ENCODE results near the gene AMFR. TPM values are rescaled to one million over a fixed set of nuclear protein-coding genes. Genes with fewer than 3 reads are reported as not detected.

AMFR gene
- total RNA-seq, 6 experiments from 2014 or later = 92.2 to 189 (median 137) TPM

- H3K36me3 ChIP-seq = peaks cover 0 to under 1% (median 0%) of the 10 kb centered on the region in 4 donors
- ATAC-seq = no peak
- no peaks in the 10 kb centered on the region for H3K27me3 ChIP-seq
- DNase-seq = no peak
- intact Hi-C loops (cut with DNase I) = no loop called here
- H3K4me1 ChIP-seq = peaks cover 0 to 15% (median 5%) of the 10 kb centered on the region in 4 donors
- H3K4me3 ChIP-seq = no peak overlapping the region
- TF ChIP-seq POLR2A (IDR thresholded peaks at IDR 0.05) (no peak), CTCF (IDR thresholded peaks at IDR 0.05) (no peak)
- no peak overlapping the region for H3K27ac ChIP-seq
- no CpG with 5 or more reads among the region's 9 CpGs for WGBS (ENCODE audit: insufficient coverage, low coverage, low lambda C conversion rate, missing lambda C conversion rate)
- H3K9me3 ChIP-seq = no peaks in the 10 kb centered on the region
Measured at GRCh38 chr16:56324406-56324805, 100.9 kb downstream of the AMFR start.

GRCh38 chr16:56321571-56321970 is 103.8 kb downstream of the AMFR start:
- no peak for DNase-seq
- WGBS (ENCODE audit: insufficient coverage, low coverage, low lambda C conversion rate, missing lambda C conversion rate) = 90% methylated on average over 2 of the region's 9 CpGs
- intact Hi-C loops (cut with DNase I) = no loop called here
- no peak overlapping the region for H3K27ac ChIP-seq
- no peak overlapping the region for H3K4me3 ChIP-seq
- no peaks in the 10 kb centered on the region for H3K27me3 ChIP-seq
- peaks cover 0 to 6% (median 0%) of the 10 kb centered on the region in 4 donors for H3K36me3 ChIP-seq
- ATAC-seq = no peak
- no peaks in the 10 kb centered on the region for H3K9me3 ChIP-seq
- TF ChIP-seq POLR2A (IDR thresholded peaks at IDR 0.05) = no peak
- TF ChIP-seq CTCF (IDR thresholded peaks at IDR 0.05) = no peak
- no peaks in the 10 kb centered on the region for H3K4me1 ChIP-seq

GRCh38 chr16:56320811-56321558 is 104.4 kb downstream of the AMFR start:
- Histone ChIP-seq H3K9me3 (no peaks in the 10 kb centered on the region), H3K4me3 (no peak overlapping the region), H3K4me1 (no peaks in the 10 kb centered on the region), H3K36me3 (peaks cover 0 to 6% (median 0%) of the 10 kb centered on the region in 4 donors), H3K27me3 (no peaks in the 10 kb centered on the region), H3K27ac (no peak overlapping the region)
- ATAC-seq = no peak
- intact Hi-C loops (cut with DNase I) = no loop called here
- WGBS (ENCODE audit: insufficient coverage, low coverage, low lambda C conversion rate, missing lambda C conversion rate) = 85% methylated on average over 5 of the region's 7 CpGs
- TF ChIP-seq POLR2A (IDR thresholded peaks at IDR 0.05) (no peak), CTCF (IDR thresholded peaks at IDR 0.05) (no peak)
- DNase-seq = no peak

GRCh38 chr16:56320056-56320455 is 105.3 kb downstream of the AMFR start:
- no peak for TF ChIP-seq CTCF (IDR thresholded peaks at IDR 0.05)
- no peak for TF ChIP-seq POLR2A (IDR thresholded peaks at IDR 0.05)
- Histone ChIP-seq H3K4me1 (no peaks in the 10 kb centered on the region), H3K27me3 (no peaks in the 10 kb centered on the region), H3K9me3 (no peaks in the 10 kb centered on the region), H3K27ac (no peak overlapping the region), H3K36me3 (peaks cover 0 to 6% (median 0%) of the 10 kb centered on the region in 4 donors), H3K4me3 (no peak overlapping the region)
- DNase-seq (no peak), ATAC-seq (no peak)
- intact Hi-C loops (cut with DNase I) = no loop called here
- WGBS (ENCODE audit: insufficient coverage, low coverage, low lambda C conversion rate, missing lambda C conversion rate) = 60% methylated on average over 1 of the region's 8 CpGs

All from right lobe of liver (tissue), 6 donors.